PC-3 (cell line): ENCODE results near the gene TWIST2. TPM values are rescaled to one million over a fixed set of nuclear protein-coding genes. Genes with fewer than 3 reads are reported as not detected.

Experiments used
- ATAC-seq: fragments of 200-7000 bp; cut with Tn5 transposase; 2 replicates; pipeline ENCODE4 v1.9.1; 2020; ENCODE audit warnings: mild to moderate bottlenecking, moderate library complexity
- BruUV-seq: library from RNA; stranded (reverse); fragments of 400-500 nt; replicated peaks from 2 replicates; lab custom pipeline; 2021; lab: Mats Ljungman, UMichigan
- CTCF ChIA-PET: fragments of 300-600 bp; sonication (Branson Sonifier 250); formaldehyde crosslinking; loops from one replicate; lab custom pipeline; 2022; ENCODE audit warnings: antibody characterized with exemption; lab: Charles Lee
- POLR2A ChIA-PET: fragments of 300-600 bp; sonication (Branson Sonifier 250); formaldehyde crosslinking; loops from one replicate; lab custom pipeline; 2022; ENCODE audit warnings: antibody characterized with exemption; ENCODE audit not compliant: unreplicated experiment; lab: Charles Lee
- DNase-seq: peaks from one replicate; pipeline ENCODE4 v3.0.0-alpha.2; 2015
- H2AFZ ChIP-seq: fragments of 300-600 bp; sonication (generic); 2 replicates; pipeline ENCODE4 v1.6.0; 2016; ENCODE audit warnings: antibody characterized with exemption, low read length
- H3F3A ChIP-seq: fragments of 300-600 bp; sonication (generic); one replicate; pipeline ENCODE4 v1.6.0; 2017; ENCODE audit warnings: antibody characterized with exemption, low read length, control low read depth, mild to moderate bottlenecking; ENCODE audit not compliant: unreplicated experiment
- H3K27ac ChIP-seq: fragments of 300-600 bp; sonication (generic); 2 replicates; pipeline ENCODE4 v1.5.1; 2016; ENCODE audit warnings: mild to moderate bottlenecking, low read length
- H3K27me3 ChIP-seq: fragments of 300-600 bp; sonication (generic); 2 replicates; pipeline ENCODE4 v1.6.1; 2016; ENCODE audit warnings: low read length, mixed read lengths
- H3K36me3 ChIP-seq: fragments of 300-600 bp; sonication (generic); 2 replicates; pipeline ENCODE4 v1.6.1; 2016; ENCODE audit warnings: low read depth, mixed run types, low read length, mixed read lengths
- H3K4me1 ChIP-seq: fragments of 300-600 bp; sonication (generic); 2 replicates; pipeline ENCODE4 v1.5.1; 2016; ENCODE audit warnings: low read length; ENCODE audit not compliant: insufficient read depth
- H3K4me2 ChIP-seq: fragments of 300-600 bp; sonication (generic); 2 replicates; pipeline ENCODE4 v1.6.0; 2016; ENCODE audit warnings: low read length
- H3K4me3 ChIP-seq: fragments of 300-600 bp; sonication (generic); 2 replicates; pipeline ENCODE4 v1.5.1; 2016; ENCODE audit warnings: mild to moderate bottlenecking, low read length, mixed read lengths
- H3K79me2 ChIP-seq: fragments of 300-600 bp; sonication (generic); 2 replicates; pipeline ENCODE4 v1.6.1; 2017; ENCODE audit warnings: low read length, mixed read lengths
- H3K9ac ChIP-seq: fragments of 300-600 bp; sonication (generic); 2 replicates; pipeline ENCODE4 v1.6.0; 2016; ENCODE audit warnings: mild to moderate bottlenecking, low read length
- H3K9me2 ChIP-seq: fragments of 300-600 bp; sonication (generic); replicated peaks from 2 replicates; pipeline ENCODE4 v1.6.1; 2016; ENCODE audit warnings: mixed run types, low read length, mixed read lengths
- H3K9me3 ChIP-seq: fragments of 300-600 bp; sonication (generic); 2 replicates; pipeline ENCODE4 v1.6.1; 2016; ENCODE audit warnings: low read length, mixed read lengths
- H4K20me1 ChIP-seq: fragments of 300-600 bp; sonication (generic); 2 replicates; pipeline ENCODE4 v1.6.1; 2016; ENCODE audit warnings: low read length, mixed read lengths
- CTCF ChIP-seq: fragments of 300-600 bp; sonication (generic); conservative IDR thresholded peaks from 2 replicates; pipeline ENCODE4 v1.5.1; 2017; ENCODE audit warnings: antibody characterized with exemption, low read depth, mild to moderate bottlenecking, low read length
- EZH2 ChIP-seq: fragments of 300-600 bp; sonication (generic); IDR thresholded peaks from one replicate; pipeline ENCODE4 v1.6.1; 2017; ENCODE audit warnings: antibody characterized with exemption, mild to moderate bottlenecking, low read length; ENCODE audit not compliant: unreplicated experiment
- EZH2phosphoT487 ChIP-seq: fragments of 300-600 bp; sonication (generic); IDR thresholded peaks from 2 replicates; pipeline ENCODE4 v1.6.1; 2018; ENCODE audit warnings: mild to moderate bottlenecking, antibody characterized with exemption, low read length, borderline replicate concordance
- intact Hi-C: fragments of 100-400 bp; cut with micrococcal nuclease; formaldehyde crosslinking; loops from 2 replicates; pipeline ENCODE4 v1.9.0; 2023
- total RNA-seq: library from RNA; depleted of rRNA; stranded (reverse); fragments of >200 nt; gene quantifications from 2 replicates; pipeline ENCODE4 v1.2.3, GENCODE V29; 2014

Gene TWIST2
- total RNA-seq, 1 experiment from 2014 or later = 4.4 TPM

GRCh38 chr2:238882082-238882755, 34.3 kb downstream of the TWIST2 start:
- ATAC-seq = peak; percentile 74
- Histone ChIP-seq H3K9me3 (no peaks in the 10 kb centered on the region), H3K4me1 (peaks cover 8% of the 10 kb centered on the region), H3K4me2 (no peak overlapping the region), H3K27ac (no peak overlapping the region), H3K79me2 (no peaks in the 10 kb centered on the region), H3F3A (no peaks in the 10 kb centered on the region), H4K20me1 (no peaks in the 10 kb centered on the region), H3K27me3 (no peaks in the 10 kb centered on the region), H2AFZ (0 out of 2 replicates have a peak overlapping the region, but pooled peaks have one; percentile 34), H3K9ac (no peak overlapping the region), H3K36me3 (no peaks in the 10 kb centered on the region), H3K4me3 (no peak overlapping the region), H3K9me2 (no peaks in the 10 kb centered on the region)
- no peak for DNase-seq
- no TSS peak for BruUV-seq
- POLR2A ChIA-PET = no interaction called here
- TF ChIP-seq EZH2 = no peak
- no peak for TF ChIP-seq EZH2phosphoT487
- TF ChIP-seq CTCF = no peak
- CTCF ChIA-PET = no interaction called here
- intact Hi-C loops = no loop called here

- no peaks in the 10 kb centered on the region for H3K79me2 ChIP-seq
These were observed 35.6 kb downstream of the TWIST2 start for GRCh38 chr2:238883421-238883901.

More at GRCh38 chr2:238883421-238883901, 35.6 kb downstream of the TWIST2 start:
- peaks cover 8% of the 10 kb centered on the region for H3K4me1 ChIP-seq
- no peaks in the 10 kb centered on the region for H4K20me1 ChIP-seq
- no peaks in the 10 kb centered on the region for H3K27me3 ChIP-seq
- H3K27ac ChIP-seq = no peak overlapping the region
- H3K9ac ChIP-seq = no peak overlapping the region
- DNase-seq = no peak
- ChIA-PET CTCF (interaction anchor here (0.5 kb wide), 1 partner anchor 92 kb away, joined by 10 read pairs; no protein-coding TSS in a partner anchor), POLR2A (no interaction called here)
- intact Hi-C loops = no loop called here
- TF ChIP-seq EZH2 (no peak), EZH2phosphoT487 (no peak), CTCF (no peak)
- BruUV-seq = no TSS peak
- H3K9me3 ChIP-seq = no peaks in the 10 kb centered on the region
- no peak overlapping the region for H2AFZ ChIP-seq
- H3K9me2 ChIP-seq = no peaks in the 10 kb centered on the region
- no peak overlapping the region for H3K4me3 ChIP-seq
- H3K36me3 ChIP-seq = no peaks in the 10 kb centered on the region
- no peak overlapping the region for H3K4me2 ChIP-seq
- H3F3A ChIP-seq = no peaks in the 10 kb centered on the region
- no peak for ATAC-seq
